HUES48 (cell line): Measurements from ENCODE around the gene TTC33.
"Not testable (repeated sequence)": the region's sequence is repeated elsewhere in the genome, so short reads cannot be mapped to it uniquely, and the experiment has no call there.

ENCODE experiments used
- H3K27ac ChIP-seq: one replicate; pipeline ENCODE4 v1.7.0; 2013; ENCODE audit warnings: low read depth, low read length, inconsistent platforms
- H3K27me3 ChIP-seq: 2 replicates; pipeline ENCODE4 v1.6.1; 2013; ENCODE audit warnings: mild to moderate bottlenecking, low read length; ENCODE audit not compliant: control insufficient read depth, insufficient read depth
- H3K36me3 ChIP-seq: 2 replicates; pipeline ENCODE4 v1.6.1; 2013; ENCODE audit warnings: low read length; ENCODE audit not compliant: control insufficient read depth, insufficient read depth
- H3K4me1 ChIP-seq: 2 replicates; pipeline ENCODE4 v1.6.1; 2013; ENCODE audit warnings: mild to moderate bottlenecking, low read length; ENCODE audit not compliant: control insufficient read depth, insufficient read depth
- H3K4me3 ChIP-seq: 2 replicates; pipeline ENCODE4 v1.5.1; 2013; ENCODE audit warnings: mild to moderate bottlenecking, low read depth, low read length
- H3K9ac ChIP-seq: 2 replicates; pipeline ENCODE4 v1.6.1; 2013; ENCODE audit warnings: mild to moderate bottlenecking, low read depth, low read length, moderate library complexity
- H3K9me3 ChIP-seq: 2 replicates; pipeline ENCODE4 v1.6.1; 2013; ENCODE audit warnings: low read length; ENCODE audit not compliant: control insufficient read depth, insufficient read depth

The TTC33 gene

GRCh38 chr5:40563173-40563572 lies 192.6 kb downstream of the TTC33 start:
- H3K27me3 ChIP-seq, H3K4me1 ChIP-seq, H3K4me3 ChIP-seq, H3K36me3 ChIP-seq, H3K9me3 ChIP-seq, H3K27ac ChIP-seq, H3K9ac ChIP-seq: not testable (repeated sequence)

GRCh38 chr5:40560474-40561110 lies 195.2 kb downstream of the TTC33 start:
- Histone ChIP-seq H3K27ac (no peak overlapping the region), H3K4me3 (no peak overlapping the region), H3K4me1 (no peaks in the 10 kb centered on the region), H3K27me3 (no peaks in the 10 kb centered on the region), H3K9ac (no peak overlapping the region), H3K36me3 (no peaks in the 10 kb centered on the region), H3K9me3 (no peaks in the 10 kb centered on the region)

- Histone ChIP-seq H3K4me1 (no peaks in the 10 kb centered on the region; the same call in 1 of the 2 replicates), H3K36me3 (no peaks in the 10 kb centered on the region), H3K27ac (no peak overlapping the region), H3K27me3 (no peaks in the 10 kb centered on the region), H3K9me3 (no peaks in the 10 kb centered on the region), H3K4me3 (no peak overlapping the region), H3K9ac (no peak overlapping the region)
Observed at GRCh38 chr5:40559306-40559705, 196.5 kb downstream of the TTC33 start.

GRCh38 chr5:40557501-40557900 lies 198.3 kb downstream of the TTC33 start:
- no peaks in the 10 kb centered on the region for H3K9me3 ChIP-seq
- H3K4me3 ChIP-seq, result no peak overlapping the region
- no peak overlapping the region for H3K27ac ChIP-seq
- no peak overlapping the region for H3K9ac ChIP-seq
- H3K4me1 ChIP-seq, result peaks cover 3% of the 10 kb centered on the region
- H3K36me3 ChIP-seq, result no peaks in the 10 kb centered on the region
- no peaks in the 10 kb centered on the region for H3K27me3 ChIP-seq

DNA sequence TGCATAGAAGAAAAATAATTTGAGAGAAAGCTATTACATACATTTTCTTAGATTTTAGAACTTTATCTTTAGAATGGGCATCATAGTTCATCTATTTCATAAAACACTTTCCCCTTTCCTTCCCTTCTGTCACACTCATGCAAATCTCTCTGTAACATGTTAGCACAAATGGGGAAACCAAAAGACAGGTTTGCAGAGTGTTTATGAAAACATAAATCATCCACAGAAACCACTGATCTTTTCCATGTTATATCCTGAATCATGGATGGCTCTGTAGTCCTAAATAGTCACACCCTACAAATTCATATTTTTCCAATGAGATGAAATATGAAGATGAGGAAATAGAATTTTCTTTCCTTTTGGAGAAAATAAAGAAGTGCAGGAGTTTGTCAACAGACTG lies 198.9 kb downstream of the TTC33 start:
- Histone ChIP-seq H3K36me3 (no peaks in the 10 kb centered on the region), H3K27me3 (no peaks in the 10 kb centered on the region), H3K9ac (no peak overlapping the region), H3K27ac (no peak overlapping the region), H3K4me3 (no peak overlapping the region), H3K4me1 (peaks cover 3% of the 10 kb centered on the region), H3K9me3 (no peaks in the 10 kb centered on the region)

- Histone ChIP-seq H3K4me3 (no peak overlapping the region), H3K36me3 (no peaks in the 10 kb centered on the region), H3K27ac (no peak overlapping the region), H3K4me1 (peaks cover 3% of the 10 kb centered on the region), H3K9me3 (no peaks in the 10 kb centered on the region), H3K27me3 (no peaks in the 10 kb centered on the region), H3K9ac (no peak overlapping the region)
Observed at GRCh38 chr5:40555886-40556285, 199.9 kb downstream of the TTC33 start.

- no peaks in the 10 kb centered on the region for H3K9me3 ChIP-seq
- no peaks in the 10 kb centered on the region for H3K36me3 ChIP-seq
- H3K9ac ChIP-seq, result no peak overlapping the region
Observed at GRCh38 chr5:40554813-40555212, 200.9 kb downstream of the TTC33 start.

DNA sequence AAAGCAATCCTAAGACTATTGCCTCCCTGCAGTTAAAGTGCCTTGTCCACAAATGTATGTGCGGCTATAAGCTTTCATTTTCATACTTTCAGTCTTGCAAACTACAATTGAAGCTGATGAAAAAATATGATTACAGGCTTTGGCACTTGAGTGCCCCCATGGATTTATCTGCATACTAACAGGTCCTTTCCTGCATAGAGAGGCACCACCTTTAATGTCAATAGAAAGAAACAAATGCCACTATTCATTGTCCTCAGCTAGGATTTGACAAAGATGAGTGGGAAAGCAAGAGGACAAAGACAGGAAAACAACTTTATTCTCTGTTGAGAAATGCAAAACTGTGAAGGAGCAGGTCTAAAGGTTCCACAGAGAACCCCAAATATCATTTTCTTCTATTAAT lies 201.7 kb downstream of the TTC33 start:
- Histone ChIP-seq H3K9me3 (no peaks in the 10 kb centered on the region), H3K4me1 (peaks cover 3% of the 10 kb centered on the region), H3K27ac (no peak overlapping the region)

More at GRCh38 chr5:40554813-40555212, 200.9 kb downstream of the TTC33 start:
- peaks cover 3% of the 10 kb centered on the region for H3K4me1 ChIP-seq
- no peaks in the 10 kb centered on the region for H3K27me3 ChIP-seq
- H3K4me3 ChIP-seq, result no peak overlapping the region
- H3K27ac ChIP-seq, result no peak overlapping the region

GRCh38 chr5:40552981-40553380 lies 202.8 kb downstream of the TTC33 start:
- Histone ChIP-seq H3K4me1 (peaks cover 3% of the 10 kb centered on the region), H3K36me3 (no peaks in the 10 kb centered on the region), H3K9me3 (no peaks in the 10 kb centered on the region), H3K27ac (no peak overlapping the region), H3K4me3 (no peak overlapping the region), H3K9ac (no peak overlapping the region), H3K27me3 (no peaks in the 10 kb centered on the region)

More for the DNA sequence above, 201.7 kb downstream of the TTC33 start:
- Histone ChIP-seq H3K36me3 (no peaks in the 10 kb centered on the region), H3K9ac (no peak overlapping the region), H3K4me3 (no peak overlapping the region), H3K27me3 (no peaks in the 10 kb centered on the region)

- H3K9ac ChIP-seq, result no peak overlapping the region
- H3K4me1 ChIP-seq, result peaks cover 3% of the 10 kb centered on the region
- H3K36me3 ChIP-seq, result no peaks in the 10 kb centered on the region
- H3K4me3 ChIP-seq, result no peak overlapping the region
- H3K27ac ChIP-seq, result no peak overlapping the region
- H3K9me3 ChIP-seq, result no peaks in the 10 kb centered on the region
- no peaks in the 10 kb centered on the region for H3K27me3 ChIP-seq
Observed at GRCh38 chr5:40551496-40552491, 204.0 kb downstream of the TTC33 start.

- Histone ChIP-seq H3K4me1 (peaks cover 3% of the 10 kb centered on the region), H3K36me3 (no peaks in the 10 kb centered on the region), H3K9me3 (no peaks in the 10 kb centered on the region), H3K27ac (no peak overlapping the region), H3K4me3 (no peak overlapping the region), H3K27me3 (no peaks in the 10 kb centered on the region), H3K9ac (no peak overlapping the region)
Observed at GRCh38 chr5:40550481-40550880, 205.3 kb downstream of the TTC33 start.
